TTC549 (cell line): ENCODE results near the gene B9D2.
"Not testable (repeated sequence)": the region's sequence is repeated elsewhere in the genome, so short reads cannot be mapped to it uniquely, and the experiment has no call there.

Experiments
- FAIRE-seq: peaks from 2 replicates; lab custom pipeline; 2012; peaks lifted over from hg19 to GRCh38; lab: Jason Lieb, UNC

B9D2 gene

GRCh38 chr19:41363753-41364523 is at the start of gene B9D2:
Gene B9D2 (minus strand): TSS chr19:41364149. CDS start chr19:41363519, 630 bp downstream.
- FAIRE-seq: peak; percentile 80

- no peak for FAIRE-seq
Measured at GRCh38 chr19:41412953-41413352, 49.0 kb upstream of the B9D2 start.

GRCh38 chr19:41411968-41412265 is 48.0 kb upstream of the B9D2 start:
- FAIRE-seq: no peak

- FAIRE-seq: no peak
Measured at GRCh38 chr19:41411100-41411967, 47.4 kb upstream of the B9D2 start.

- FAIRE-seq: no peak
Measured at GRCh38 chr19:41410336-41411054, 46.5 kb upstream of the B9D2 start.

- FAIRE-seq: no peak
Measured at GRCh38 chr19:41409288-41409687, 45.3 kb upstream of the B9D2 start.

GRCh38 chr19:41408846-41409245 is 44.9 kb upstream of the B9D2 start:
- FAIRE-seq: not testable (repeated sequence)

- no peak for FAIRE-seq
Measured at GRCh38 chr19:41408256-41408655, 44.3 kb upstream of the B9D2 start.

GRCh38 chr19:41407271-41407670 is 43.3 kb upstream of the B9D2 start:
- FAIRE-seq: no peak

GRCh38 chr19:41405776-41406175 is 41.8 kb upstream of the B9D2 start:
- no peak for FAIRE-seq

- FAIRE-seq: no peak
Measured at GRCh38 chr19:41403181-41403970, 39.4 kb upstream of the B9D2 start.

- FAIRE-seq: no peak
Measured at GRCh38 chr19:41402010-41402409, 38.1 kb upstream of the B9D2 start.

- no peak for FAIRE-seq
Measured at GRCh38 chr19:41401483-41401882, 37.5 kb upstream of the B9D2 start.

GRCh38 chr19:41399525-41399924 is 35.6 kb upstream of the B9D2 start:
- no peak for FAIRE-seq

- FAIRE-seq: no peak
Measured at GRCh38 chr19:41399091-41399490, 35.1 kb upstream of the B9D2 start.

GRCh38 chr19:41398598-41398997 is 34.6 kb upstream of the B9D2 start:
- FAIRE-seq: no peak

- no peak for FAIRE-seq
Measured at GRCh38 chr19:41398050-41398418, 34.1 kb upstream of the B9D2 start.

- FAIRE-seq: peak; percentile 92
Measured at GRCh38 chr19:41397086-41398049, 33.4 kb upstream of the B9D2 start, which contains the start of the genes BCKDHA and EXOSC5. Gene BCKDHA (plus strand): TSS chr19:41397818. CDS start chr19:41397828, 10 bp downstream. Gene EXOSC5 (minus strand): TSS chr19:41397359. CDS start chr19:41397328, 31 bp downstream.

- no peak for FAIRE-seq
Measured at GRCh38 chr19:41395355-41395754, 31.4 kb upstream of the B9D2 start.

GRCh38 chr19:41392775-41393174 is 28.8 kb upstream of the B9D2 start:
- FAIRE-seq: no peak

GRCh38 chr19:41391618-41392017 is 27.7 kb upstream of the B9D2 start:
- no peak for FAIRE-seq
